GM18909 (cell line): ENCODE data around the gene DPP10.

Experiments
- ATAC-seq: cut with Tn5 transposase; IDR thresholded peaks from one replicate; pipeline ENCODE4 v1.9.1; 2021; ENCODE audit warnings: mild to moderate bottlenecking; ENCODE audit not compliant: unreplicated experiment, poor library complexity

The DPP10 gene

DNA sequence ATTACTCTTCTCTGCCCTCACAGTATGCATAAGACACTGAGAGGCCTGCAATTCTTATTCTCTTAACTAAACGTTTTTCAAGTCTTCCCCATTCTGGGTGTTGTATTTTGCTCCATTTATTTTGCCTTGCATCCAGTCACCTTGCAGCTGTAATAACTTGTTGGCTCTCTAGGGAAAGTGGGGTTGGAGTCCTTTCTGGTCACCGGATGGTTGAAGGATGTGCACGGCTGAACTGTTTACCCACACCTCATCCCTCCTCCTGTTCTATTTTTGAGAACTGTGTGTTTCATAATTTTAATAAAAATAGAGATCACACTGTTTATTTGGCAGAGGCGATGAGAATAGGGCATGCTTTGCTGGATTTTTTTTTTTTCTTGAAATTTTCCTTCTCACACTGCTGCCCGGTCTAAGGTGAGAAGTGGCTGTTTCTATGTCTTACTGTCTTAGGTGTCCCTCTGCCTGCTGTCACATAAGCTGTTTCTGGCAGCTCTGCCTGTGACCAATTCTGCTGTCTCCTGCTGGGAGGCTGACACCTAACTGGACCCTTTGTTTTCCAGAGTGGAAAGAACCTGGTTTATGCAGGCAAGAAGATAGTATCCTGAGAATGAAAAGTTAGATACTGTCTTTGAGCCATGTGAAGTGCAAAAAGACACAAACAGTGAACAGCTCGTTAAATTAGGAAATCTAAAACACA lies 342.6 kb downstream of the DPP10 start:
- no peak for ATAC-seq

DNA sequence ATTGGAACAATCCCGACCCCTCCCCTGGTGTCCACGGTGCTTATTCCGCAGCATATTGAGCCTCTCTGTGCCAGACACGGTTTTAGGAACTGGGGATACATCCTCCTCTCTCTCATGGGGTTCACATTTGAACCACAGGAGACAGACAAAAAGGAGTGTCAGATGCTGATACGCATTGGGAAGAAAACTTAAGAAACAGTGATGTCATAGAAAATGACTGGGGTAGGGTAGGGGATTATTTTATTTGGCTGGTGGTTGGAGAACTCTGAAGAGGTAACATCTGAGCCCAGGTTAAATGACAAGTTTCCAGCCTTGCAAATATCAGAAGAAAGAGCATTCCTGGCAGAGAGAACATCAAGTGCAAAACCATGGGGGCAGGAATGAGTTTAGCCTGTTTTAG lies 344.5 kb downstream of the DPP10 start:
- no peak for ATAC-seq

DNA sequence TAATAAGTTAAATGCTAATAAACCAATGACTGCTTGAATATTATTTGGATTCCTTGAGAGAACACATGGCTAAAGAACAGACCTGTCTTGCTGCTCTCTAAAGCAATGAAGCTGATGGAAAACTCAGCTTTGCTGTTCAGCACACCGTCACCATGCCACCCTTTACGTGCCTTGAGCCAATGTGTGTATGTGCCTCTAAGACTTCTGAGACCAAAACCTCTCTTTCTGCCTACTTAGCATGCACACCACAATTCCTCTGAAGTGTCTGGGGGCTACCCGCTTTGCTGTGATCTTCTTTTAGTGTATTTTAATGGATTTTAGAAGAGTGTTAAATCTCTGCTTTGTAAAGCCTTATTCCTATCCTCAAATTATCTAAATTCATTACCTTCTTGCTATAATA lies 345.0 kb downstream of the DPP10 start:
- ATAC-seq: no peak

DNA sequence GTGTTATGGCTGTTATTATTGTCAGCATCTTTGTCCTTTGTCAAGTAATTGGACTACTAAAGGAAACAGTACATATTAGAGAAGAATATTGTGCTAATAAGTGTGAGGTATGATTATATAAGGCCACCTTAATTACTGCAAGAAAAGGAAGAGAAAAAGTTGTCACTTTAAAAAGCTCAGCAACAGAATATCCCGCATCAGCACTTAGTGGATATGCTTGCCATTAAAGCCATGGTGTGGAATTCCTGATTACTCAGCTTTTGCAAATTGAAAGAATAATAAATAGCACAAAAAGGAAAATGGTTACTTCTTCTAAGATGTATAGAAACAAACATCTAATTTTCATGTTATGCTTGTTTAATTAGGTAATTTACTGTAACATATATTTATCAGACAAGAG lies 347.5 kb downstream of the DPP10 start:
- no peak for ATAC-seq

DNA sequence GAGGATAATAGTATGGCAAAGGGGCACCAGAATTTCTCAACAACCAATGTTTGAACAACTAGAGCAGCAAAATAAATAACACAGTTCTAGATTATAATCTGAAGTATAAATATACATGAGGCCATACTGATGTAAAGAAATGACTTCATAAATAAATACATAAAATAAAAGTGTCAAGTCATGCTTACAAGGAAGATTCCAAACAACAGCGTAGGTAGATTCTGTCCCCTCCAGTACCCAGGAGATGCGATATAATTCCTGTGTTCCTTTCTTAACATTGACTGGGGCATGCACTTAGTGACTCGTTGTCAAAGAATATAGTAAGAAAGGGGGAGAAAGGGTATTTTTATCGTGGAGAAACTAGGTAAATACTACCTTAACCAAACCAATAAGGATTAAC lies 355.1 kb downstream of the DPP10 start:
- no peak for ATAC-seq

DNA sequence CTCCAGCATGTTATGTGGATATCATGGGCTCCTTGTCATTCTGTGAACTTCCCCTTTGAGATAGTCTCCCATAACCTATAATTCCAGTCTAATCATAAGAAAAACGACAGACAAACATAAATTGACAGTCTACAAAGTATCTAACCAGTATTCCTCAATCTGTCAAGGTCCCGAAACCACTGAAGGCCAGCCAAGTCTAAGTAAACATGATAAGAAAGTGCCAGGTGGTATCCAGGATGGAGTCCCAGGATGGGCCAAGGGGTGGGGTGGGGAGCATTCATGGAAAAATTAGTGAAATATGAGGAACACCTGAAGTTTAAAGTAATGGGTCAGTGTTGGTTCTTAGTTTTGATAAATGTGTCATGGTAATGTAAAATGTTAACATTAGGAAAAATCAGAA lies 355.5 kb downstream of the DPP10 start:
- no peak for ATAC-seq

DNA sequence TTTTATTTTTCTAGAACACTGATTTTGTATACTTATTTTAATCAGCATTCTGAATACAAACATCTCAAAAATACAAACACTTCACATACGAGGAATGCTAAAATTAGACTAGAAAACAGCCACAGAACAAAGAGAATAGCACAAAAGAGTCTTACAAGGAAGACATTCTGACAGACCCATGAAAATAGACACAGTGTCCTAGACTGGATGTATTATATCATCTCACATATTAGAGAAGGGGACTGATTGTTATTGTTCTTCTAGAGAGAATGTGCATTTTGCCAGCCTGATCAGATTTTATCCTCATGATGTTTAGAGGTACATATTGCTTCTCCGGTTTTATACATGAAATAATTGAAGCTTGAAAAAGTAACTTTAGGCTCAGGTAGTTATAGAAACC lies 357.9 kb downstream of the DPP10 start:
- ATAC-seq: no peak

DNA sequence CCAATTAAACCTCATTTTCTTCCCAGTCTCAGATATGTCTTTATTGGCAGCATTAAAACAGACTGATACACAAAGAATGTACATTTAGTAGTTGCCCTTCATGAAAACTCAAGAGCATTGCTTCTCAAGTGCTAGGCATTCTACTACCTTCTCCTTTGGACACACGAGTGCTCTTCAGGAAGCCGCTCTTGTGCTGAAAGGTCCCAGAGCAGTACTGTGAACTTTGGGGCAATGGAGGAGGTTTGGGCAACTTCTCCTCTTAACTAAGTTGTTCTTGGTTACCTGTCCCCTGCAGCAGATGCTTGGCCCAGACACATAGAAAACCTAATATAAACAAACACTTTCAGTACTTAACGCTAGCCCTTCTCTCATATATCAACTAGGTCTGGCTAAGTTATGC lies 362.8 kb downstream of the DPP10 start:
- no peak for ATAC-seq

DNA sequence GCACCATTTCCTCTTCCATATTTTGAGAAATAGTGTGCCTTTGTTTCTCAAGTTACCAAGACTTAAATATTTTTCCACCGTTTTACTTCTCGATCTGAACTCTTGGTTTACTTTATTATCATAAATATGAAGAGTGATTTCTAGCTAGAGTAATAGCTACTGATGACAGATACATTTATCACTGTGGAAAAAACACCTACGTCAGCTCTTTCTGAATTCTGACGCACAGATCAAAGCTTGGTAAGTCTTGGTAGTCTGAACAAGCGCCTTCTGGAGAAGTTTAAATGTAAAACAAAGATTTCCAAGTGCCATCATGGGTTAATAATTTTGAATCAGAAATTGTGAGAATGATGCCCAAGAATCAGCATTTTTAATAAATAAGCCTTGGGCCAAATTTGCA lies 367.7 kb downstream of the DPP10 start:
- no peak for ATAC-seq

DNA sequence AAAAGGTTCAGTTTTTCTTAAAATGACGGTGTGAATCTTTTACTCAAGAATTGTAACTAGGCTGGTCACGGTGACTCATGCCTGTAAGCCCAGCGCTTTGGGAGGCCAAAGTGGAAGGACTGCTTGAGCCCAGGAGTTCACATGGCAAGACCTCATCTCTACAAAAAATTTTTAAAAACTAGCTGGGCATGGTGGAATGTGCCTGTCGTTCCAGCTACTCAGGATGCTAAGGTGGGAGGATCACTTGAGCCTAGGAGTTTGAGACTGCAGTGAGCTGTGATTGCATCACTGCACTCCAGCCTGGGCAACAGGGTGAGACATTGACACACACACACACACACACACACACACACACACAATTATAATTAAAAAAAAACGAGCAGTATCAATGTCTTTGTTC lies 369.8 kb downstream of the DPP10 start:
- ATAC-seq: no peak

DNA sequence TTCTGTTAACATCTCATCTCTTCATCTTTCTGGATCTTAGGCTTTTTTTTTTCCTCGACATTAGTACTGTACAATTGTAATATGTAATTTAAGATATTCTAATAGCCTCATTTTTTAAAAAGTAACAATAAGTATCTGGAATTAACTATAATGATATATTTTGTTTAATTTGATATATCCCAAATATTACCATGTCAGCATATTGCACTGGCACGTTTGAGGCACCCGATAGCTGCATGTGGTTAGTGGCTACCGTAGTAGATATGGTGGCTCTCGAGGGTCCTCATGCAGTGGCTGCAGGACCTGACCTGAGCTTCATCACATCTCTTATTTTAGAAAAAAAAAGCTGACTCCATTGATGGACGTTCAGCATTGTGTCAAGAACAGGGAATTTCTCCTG lies 371.9 kb downstream of the DPP10 start:
- ATAC-seq: no peak

DNA sequence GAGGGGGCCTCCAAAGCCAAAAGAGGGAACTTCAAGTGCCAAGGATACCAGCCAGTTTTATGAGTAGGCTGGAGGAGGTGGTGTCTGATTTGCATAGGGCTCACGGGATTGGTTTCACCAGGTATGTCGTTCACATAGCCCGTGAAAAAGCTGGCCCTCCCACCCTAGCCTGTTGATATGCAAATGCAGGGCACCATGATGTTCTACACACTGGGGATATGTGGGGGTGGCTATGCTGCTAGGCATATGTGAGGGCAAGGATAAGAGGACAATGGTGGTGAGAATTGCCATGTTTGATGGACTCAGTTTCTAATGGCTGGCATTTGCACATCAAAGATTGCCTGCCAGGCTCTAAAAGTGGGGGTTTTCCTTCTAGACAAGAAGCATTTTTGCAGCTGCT lies 378.6 kb downstream of the DPP10 start:
- no peak for ATAC-seq

DNA sequence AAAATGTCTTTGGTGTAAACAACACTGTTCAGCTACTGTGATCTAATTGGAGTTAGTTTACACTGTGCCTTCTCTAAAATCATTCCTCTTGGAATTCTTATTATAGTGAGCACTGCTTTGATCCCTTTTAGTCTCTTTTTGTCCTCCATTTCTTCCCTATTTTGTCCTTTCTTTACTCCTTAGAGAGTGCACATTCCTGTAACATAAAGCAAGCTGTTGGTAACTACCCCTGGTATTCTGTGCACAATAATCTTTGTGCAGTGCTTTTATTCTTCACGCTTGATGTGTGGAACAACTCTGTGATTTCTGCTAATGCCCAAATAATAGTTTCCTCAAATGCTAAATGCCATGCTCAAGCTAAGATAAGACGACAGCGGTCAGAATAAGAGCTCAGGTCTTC lies 401.5 kb downstream of the DPP10 start:
- ATAC-seq: no peak

DNA sequence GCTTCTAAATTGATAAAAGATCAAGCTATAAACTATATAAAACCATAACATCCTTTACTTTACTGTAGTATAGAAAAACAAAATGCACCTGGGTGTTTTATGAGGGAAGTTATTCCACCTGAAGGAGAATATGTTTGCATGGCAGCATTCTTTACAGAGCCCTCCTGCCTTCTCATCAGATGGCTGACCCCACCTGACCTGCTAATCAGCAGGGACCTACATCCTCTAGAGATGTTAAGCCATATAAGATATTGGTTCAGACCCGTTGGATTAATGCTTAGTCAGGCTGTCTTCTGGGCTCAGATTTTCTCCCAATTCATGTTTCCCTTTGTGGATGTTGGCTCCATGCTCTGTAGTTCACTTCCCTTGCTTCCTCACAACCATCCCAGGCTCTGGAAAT lies 414.8 kb downstream of the DPP10 start:
- no peak for ATAC-seq

DNA sequence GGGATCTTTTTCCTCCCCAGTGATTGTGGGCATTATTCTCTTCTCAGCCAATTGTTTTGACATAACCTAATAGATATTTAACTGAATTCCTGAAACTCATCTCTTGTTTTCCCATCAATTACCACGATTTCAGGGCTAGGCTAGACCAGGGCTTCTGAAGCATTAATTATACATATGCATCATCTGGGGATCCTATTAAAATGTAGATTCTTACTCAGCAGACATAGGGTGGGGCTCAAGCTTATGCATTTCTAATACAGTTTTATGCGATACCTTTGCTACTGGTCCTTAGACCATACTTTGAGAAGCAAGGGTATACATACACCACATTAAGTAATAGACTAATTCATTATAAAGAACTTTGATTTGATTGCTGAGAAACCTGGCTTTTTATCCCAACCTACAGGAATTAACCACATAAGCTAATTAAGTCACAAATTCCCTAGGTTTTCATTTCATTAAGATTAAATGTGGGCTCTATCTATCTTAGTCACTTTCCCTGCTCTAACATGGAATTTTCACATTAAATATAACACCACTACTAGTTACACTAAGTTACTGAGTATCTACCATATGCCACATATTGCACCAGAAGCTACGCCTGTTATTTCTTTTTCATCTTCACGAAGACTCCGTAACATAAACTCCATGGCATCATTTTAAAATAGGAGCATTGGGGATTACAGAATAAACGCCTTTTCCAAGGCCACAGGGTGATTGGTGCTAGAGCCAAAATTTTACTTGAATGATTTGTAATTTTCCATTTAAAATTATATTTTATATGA lies 417.5 kb downstream of the DPP10 start:
- ATAC-seq: no peak

DNA sequence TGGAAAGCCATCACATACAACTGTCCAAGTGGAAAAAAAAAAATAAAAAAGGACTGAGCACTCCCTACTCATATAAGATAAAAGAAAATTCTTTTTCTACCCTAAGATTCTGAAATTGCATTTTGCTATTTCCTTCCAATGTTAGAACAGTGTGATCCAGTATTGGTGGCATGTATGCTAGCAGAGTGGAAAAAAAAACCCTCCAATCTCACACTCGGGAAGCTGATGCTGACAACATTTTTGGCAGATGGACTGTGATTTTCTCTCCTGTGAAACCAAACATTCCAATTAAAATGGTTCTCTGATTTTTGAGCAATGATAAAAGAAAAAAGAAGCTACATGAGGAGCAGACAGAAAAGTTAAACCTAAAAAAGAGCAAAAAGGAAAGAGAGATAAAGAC lies 419.8 kb downstream of the DPP10 start:
- ATAC-seq: no peak

DNA sequence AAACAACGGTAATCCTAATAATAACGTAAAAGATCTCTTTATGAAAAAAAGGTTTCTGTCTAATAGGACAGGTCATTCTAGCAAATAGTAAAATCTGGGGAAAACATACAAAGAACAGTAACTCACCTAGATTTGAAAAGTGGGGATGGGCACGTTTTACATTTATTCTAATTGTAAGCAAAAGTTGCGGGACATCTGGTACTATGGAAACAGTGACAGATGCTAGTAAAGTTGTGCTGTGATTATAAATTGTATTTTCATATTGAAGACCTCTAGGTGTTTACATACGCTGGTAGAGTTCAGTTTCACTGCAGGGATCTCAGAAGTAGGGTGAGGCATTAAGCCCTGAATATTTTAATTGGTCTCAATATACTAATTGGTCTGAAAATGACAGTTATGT lies 422.5 kb downstream of the DPP10 start:
- ATAC-seq: no peak

DNA sequence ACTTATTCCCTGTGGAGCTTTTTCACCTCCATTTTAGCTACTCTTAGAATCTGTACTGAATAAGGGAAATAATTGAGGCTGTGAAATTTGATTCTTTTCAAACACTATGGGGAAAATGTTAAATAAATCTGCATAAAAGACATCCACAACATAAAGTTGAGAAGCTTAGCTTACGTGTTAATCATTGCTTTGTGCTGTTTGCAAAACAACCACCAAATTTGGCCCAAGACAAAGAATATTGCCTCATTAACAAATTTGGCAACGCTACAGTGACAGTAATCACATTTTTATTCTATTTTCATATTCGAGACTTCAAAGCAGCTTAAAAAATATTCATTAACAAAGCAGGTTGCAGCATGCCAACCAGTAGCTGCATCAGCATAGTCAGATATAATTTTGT lies 437.6 kb downstream of the DPP10 start:
- no peak for ATAC-seq

DNA sequence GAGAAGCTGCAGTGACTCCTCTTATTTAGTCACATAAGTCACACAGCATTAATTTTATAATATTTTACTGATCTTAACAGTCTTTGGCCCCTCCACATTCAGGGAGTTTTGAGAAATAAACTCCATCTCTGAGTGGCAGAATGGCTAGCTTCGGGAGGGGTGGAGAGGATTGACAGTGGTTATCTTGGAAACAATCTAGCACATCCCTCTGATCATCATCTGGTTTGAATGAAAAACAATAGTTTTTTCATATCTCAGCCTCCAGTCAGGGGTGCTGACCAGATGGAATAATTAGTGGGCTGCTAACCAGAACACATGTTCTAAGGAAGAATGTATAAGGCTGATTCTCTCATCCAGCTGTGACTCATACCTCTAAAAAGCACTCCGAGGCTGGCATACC lies 477.5 kb downstream of the DPP10 start:
- no peak for ATAC-seq

DNA sequence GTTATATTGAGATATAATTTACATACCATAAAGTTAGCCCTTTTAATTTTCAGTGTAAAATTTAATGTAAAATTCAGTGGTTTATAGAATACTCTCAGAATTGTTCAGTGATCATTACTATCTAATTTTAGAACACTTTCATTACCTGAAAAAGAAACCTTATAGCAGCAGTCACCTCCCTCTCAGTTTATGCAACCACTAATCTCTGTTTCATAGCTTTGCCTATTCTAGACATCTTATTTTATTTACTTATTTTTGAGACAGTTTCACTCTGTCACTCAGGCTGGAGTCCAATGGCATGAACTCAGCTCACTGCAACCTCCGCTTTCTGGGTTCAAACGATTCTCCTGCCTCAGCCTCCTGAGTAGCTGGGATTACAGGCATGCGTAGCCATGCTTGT lies 479.6 kb downstream of the DPP10 start:
- ATAC-seq: no peak

DNA sequence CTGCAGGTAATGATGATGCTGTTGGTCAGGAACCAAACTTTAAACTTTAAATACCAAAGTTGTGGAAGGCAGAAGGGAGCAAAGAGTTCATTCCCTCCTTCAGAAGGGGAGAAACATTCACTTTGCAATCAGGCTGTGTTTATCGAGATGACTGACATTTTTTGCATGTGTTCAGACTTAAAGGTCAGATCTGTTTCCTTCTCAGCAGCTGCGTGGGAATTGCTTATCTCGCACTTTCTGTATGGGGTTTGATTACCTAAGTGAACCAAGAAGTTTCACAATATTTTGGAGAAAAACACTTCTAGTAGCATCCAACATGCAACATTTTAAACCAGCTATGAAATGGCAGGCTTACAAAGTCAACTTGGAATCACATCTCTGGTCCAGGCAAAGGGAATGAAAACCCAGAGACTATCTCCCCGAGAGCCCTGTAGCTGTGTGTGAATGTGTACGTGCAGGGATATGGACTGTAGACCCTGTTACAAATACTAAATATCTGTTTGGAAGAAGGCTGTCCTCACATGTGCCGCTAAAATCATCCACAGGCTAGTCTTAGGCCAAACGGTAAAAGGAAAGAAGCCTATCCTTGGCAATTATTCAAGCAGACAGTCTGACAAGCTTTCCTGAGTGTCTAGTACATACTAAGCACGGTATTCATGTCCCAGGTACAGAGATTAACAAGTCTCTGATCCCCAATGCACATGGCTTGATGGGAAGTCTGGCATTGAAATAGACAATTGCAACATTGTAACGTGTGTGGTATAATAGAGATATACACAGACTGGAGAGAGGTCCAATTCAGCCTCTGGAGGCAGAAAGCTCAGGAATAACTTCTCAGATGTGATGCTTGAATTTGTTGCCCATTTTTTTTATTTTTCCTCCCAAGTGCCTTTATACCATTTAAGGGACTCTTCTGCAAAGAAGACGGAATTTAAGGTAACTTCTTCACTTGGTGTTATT lies 483.1 kb downstream of the DPP10 start:
- no peak for ATAC-seq
